ENCODE data around the gene TUBAL3. TPM values are rescaled to one million over a fixed set of nuclear protein-coding genes. Genes with fewer than 3 reads are reported as not detected.

TUBAL3 gene
- total RNA-seq, 1 experiment from 2014 or later, result not detected

GRCh38 chr10:5376450-5376849 is 28.2 kb downstream of the TUBAL3 start:
- H3K27ac Mint-ChIP-seq, result no peak overlapping the region

More at GRCh38 chr10:5376450-5376849, 28.2 kb downstream of the TUBAL3 start:
- Histone ChIP-seq H2BK20ac (ENCODE audit: low read depth, low read length, poor library complexity, severe bottlenecking) (no peak overlapping the region), H3K9me3 (ENCODE audit: control insufficient read depth, low read depth, low read length) (no peaks in the 10 kb centered on the region), H4K5ac (ENCODE audit: insufficient read length, low read depth, low read length) (no peak overlapping the region), H3K4me1 (ENCODE audit: insufficient read depth, low read length) (no peaks in the 10 kb centered on the region), H3K18ac (ENCODE audit: insufficient read length, low read depth, low read length) (no peak overlapping the region), H2BK120ac (ENCODE audit: low read depth, low read length, poor library complexity, severe bottlenecking) (no peak overlapping the region), H3K23ac (ENCODE audit: insufficient read length, low read depth, low read length) (no peak overlapping the region), H4K91ac (ENCODE audit: insufficient read length, low read depth, low read length) (no peak overlapping the region), H3T11ph (ENCODE audit: low read length) (no peak overlapping the region), H2AFZ (ENCODE audit: low read length) (no peak overlapping the region), H3K14ac (ENCODE audit: insufficient read depth, low read length) (no peak overlapping the region), H2BK5ac (ENCODE audit: insufficient read length, low read length) (no peak overlapping the region), H3K4ac (ENCODE audit: low read depth, low read length) (no peak overlapping the region), H3K79me2 (ENCODE audit: insufficient read depth, low read length) (no peaks in the 10 kb centered on the region), H3K23me2 (ENCODE audit: insufficient read length, low read depth, low read length, poor library complexity, severe bottlenecking) (no peaks in the 10 kb centered on the region), H2BK12ac (ENCODE audit: insufficient read length, low read depth, low read length) (no peak overlapping the region), H4K20me1 (ENCODE audit: control insufficient read depth, insufficient read depth, insufficient read length) (no peaks in the 10 kb centered on the region), H3K9ac (ENCODE audit: extremely low read depth, insufficient read length, low read length) (no peak overlapping the region), H3K56ac (ENCODE audit: insufficient read length, low read depth, low read length) (no peak overlapping the region), H2AK5ac (ENCODE audit: insufficient read length, low read length) (no peak overlapping the region), H3K4me2 (ENCODE audit: insufficient read depth, insufficient read length, low read length) (no peak overlapping the region), H3K79me1 (ENCODE audit: insufficient read depth, low read depth, low read length, poor library complexity, severe bottlenecking) (no peaks in the 10 kb centered on the region), H2BK15ac (ENCODE audit: low read depth, low read length) (no peak overlapping the region), H3K27ac (ENCODE audit: insufficient read length, low read depth, low read length) (no peak overlapping the region), H3K27me3 (ENCODE audit: insufficient read depth, low read length) (no peaks in the 10 kb centered on the region), H4K8ac (replicated peaks; ENCODE audit: insufficient read length, low read depth, low read length) (no peak overlapping the region)
- Mint-ChIP-seq H3K4me1 (no peaks in the 10 kb centered on the region), H3K27me3 (ENCODE audit: low read depth) (no peaks in the 10 kb centered on the region; the same call in none of the 2 replicates), H3K9me3 (peaks cover 33 to 43% of the 10 kb centered on the region in 2 experiments), H3K36me3 (ENCODE audit: insufficient read depth in 1 of 3, low read depth in 3 of 3) (peaks cover 2 to 5% (median 5%) of the 10 kb centered on the region in 3 experiments; a peak in 4 of 7 replicates), H3K4me3 (no peak overlapping the region)
- no peak for DNase-seq
- WGBS (ENCODE audit: extremely low coverage, insufficient read length, low lambda C conversion rate), result no CpG with 5 or more reads among the region's 4 CpGs
- TF ChIP-seq, protein P1, sequence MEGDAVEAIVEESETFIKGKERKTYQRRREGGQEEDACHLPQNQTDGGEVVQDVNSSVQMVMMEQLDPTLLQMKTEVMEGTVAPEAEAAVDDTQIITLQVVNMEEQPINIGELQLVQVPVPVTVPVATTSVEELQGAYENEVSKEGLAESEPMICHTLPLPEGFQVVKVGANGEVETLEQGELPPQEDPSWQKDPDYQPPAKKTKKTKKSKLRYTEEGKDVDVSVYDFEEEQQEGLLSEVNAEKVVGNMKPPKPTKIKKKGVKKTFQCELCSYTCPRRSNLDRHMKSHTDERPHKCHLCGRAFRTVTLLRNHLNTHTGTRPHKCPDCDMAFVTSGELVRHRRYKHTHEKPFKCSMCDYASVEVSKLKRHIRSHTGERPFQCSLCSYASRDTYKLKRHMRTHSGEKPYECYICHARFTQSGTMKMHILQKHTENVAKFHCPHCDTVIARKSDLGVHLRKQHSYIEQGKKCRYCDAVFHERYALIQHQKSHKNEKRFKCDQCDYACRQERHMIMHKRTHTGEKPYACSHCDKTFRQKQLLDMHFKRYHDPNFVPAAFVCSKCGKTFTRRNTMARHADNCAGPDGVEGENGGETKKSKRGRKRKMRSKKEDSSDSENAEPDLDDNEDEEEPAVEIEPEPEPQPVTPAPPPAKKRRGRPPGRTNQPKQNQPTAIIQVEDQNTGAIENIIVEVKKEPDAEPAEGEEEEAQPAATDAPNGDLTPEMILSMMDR (conservative IDR thresholded peaks at IDR 0.05), result no peak
